AG09309 (cell line): ENCODE results near the gene INPP5F.

Experiments used
- DNase-seq: peaks from one replicate; pipeline ENCODE4 v3.0.0-alpha.2; 2010; ENCODE audit warnings: low read depth
- H3K4me3 ChIP-seq: 2 replicates; pipeline ENCODE4 v1.5.1; 2011; ENCODE audit warnings: mild to moderate bottlenecking, low read depth, low read length, moderate library complexity; ENCODE audit not compliant: control insufficient read depth
- CTCF ChIP-seq: IDR thresholded peaks from 2 replicates; pipeline ENCODE4 v1.5.1; 2011; ENCODE audit warnings: mild to moderate bottlenecking, low read depth, low read length, inconsistent platforms; ENCODE audit not compliant: insufficient read depth, control insufficient read depth; ENCODE audit errors: missing control alignments

INPP5F gene

GRCh38 chr10:119725828-119726675 lies at the start of gene INPP5F:
Gene INPP5F (plus strand): TSS chr10:119726050. CDS start chr10:119726263, 213 bp downstream.
- peak; percentile 4 for TF ChIP-seq CTCF
- DNase-seq = peak; percentile 86
- peak within 1 kb of the TSS; percentile 69 for H3K4me3 ChIP-seq

- no peak for DNase-seq
- H3K4me3 ChIP-seq = no peak overlapping the region
- TF ChIP-seq CTCF = no peak
Observed at GRCh38 chr10:119677126-119677525, 48.7 kb upstream of the INPP5F start.

GRCh38 chr10:119677904-119678755 lies 47.7 kb upstream of the INPP5F start:
- H3K4me3 ChIP-seq = no peak overlapping the region
- no peak for TF ChIP-seq CTCF
- no peak for DNase-seq

- no peak for TF ChIP-seq CTCF
- H3K4me3 ChIP-seq = no peak overlapping the region
- no peak for DNase-seq
Observed at GRCh38 chr10:119679480-119679829, 46.4 kb upstream of the INPP5F start.

- TF ChIP-seq CTCF = no peak
- no peak overlapping the region for H3K4me3 ChIP-seq
- peak; percentile 53 for DNase-seq
Observed at GRCh38 chr10:119680050-119680449, 45.8 kb upstream of the INPP5F start.

- no peak overlapping the region for H3K4me3 ChIP-seq
- TF ChIP-seq CTCF = no peak
- DNase-seq = no peak
Observed at GRCh38 chr10:119680650-119681081, 45.2 kb upstream of the INPP5F start.
